OCI-LY7 (cell line): ENCODE results near the gene KDM1B.

Source experiments
- EZH2phosphoT487 ChIP-seq: fragments of 200-600 bp; sonication (generic); IDR thresholded peaks from 2 replicates; pipeline ENCODE4 v1.6.1; 2018; ENCODE audit warnings: low read depth, borderline replicate concordance, mild to moderate bottlenecking, mixed run types, antibody characterized with exemption, low read length, moderate library complexity, mixed read lengths
- TF ChIP-seq, protein P1 (sequence below): fragments of 200-600 bp; sonication (generic); conservative IDR thresholded peaks from 2 replicates; pipeline ENCODE4 v1.5.1; 2014; ENCODE audit warnings: mild to moderate bottlenecking, antibody characterized with exemption, low read length, moderate library complexity, mixed read lengths

DNA sequence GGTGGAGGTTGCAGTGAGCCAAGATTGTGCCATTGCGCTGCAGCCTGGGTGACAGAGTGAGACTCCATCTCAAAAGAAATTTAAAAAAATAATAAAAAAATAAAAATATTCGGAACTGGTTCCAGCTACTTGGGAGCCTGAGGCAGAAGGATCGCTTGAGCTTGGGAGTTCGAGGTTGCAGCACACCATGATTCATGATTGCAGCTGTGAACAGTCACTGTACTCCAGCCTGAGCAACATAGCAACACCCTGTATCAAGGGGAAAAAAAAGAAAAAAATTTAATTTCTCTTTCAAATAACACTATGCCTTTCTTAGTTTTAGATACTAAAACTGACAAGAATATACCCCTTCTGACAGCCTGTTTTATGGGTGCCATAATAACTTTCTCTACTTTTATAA is 10.5 kb downstream of the KDM1B start:
- TF ChIP-seq, protein P1, sequence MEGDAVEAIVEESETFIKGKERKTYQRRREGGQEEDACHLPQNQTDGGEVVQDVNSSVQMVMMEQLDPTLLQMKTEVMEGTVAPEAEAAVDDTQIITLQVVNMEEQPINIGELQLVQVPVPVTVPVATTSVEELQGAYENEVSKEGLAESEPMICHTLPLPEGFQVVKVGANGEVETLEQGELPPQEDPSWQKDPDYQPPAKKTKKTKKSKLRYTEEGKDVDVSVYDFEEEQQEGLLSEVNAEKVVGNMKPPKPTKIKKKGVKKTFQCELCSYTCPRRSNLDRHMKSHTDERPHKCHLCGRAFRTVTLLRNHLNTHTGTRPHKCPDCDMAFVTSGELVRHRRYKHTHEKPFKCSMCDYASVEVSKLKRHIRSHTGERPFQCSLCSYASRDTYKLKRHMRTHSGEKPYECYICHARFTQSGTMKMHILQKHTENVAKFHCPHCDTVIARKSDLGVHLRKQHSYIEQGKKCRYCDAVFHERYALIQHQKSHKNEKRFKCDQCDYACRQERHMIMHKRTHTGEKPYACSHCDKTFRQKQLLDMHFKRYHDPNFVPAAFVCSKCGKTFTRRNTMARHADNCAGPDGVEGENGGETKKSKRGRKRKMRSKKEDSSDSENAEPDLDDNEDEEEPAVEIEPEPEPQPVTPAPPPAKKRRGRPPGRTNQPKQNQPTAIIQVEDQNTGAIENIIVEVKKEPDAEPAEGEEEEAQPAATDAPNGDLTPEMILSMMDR = no peak
- no peak for TF ChIP-seq EZH2phosphoT487
